ENCODE measurements around the gene DNAJA3. TPM values are rescaled to one million over a fixed set of nuclear protein-coding genes. Genes with fewer than 3 reads are reported as not detected.

The DNAJA3 gene
- total and polyA plus RNA-seq, 12 donors: 29.0 to 76.7 (median 71.4) TPM

- no peak overlapping the region for H3K4me3 ChIP-seq
- 81 to 86% methylated on average over 8 of the region's 8 CpGs for WGBS, 2 donors
- H3K9me3 ChIP-seq: no peaks in the 10 kb centered on the region
- H3K27me3 ChIP-seq: no peaks in the 10 kb centered on the region
- intact Hi-C loops (cut with DNase I): no loop called here
- H3K27ac ChIP-seq: no peak overlapping the region
- no peak for ATAC-seq
- TF ChIP-seq CTCF (IDR thresholded peaks at IDR 0.05): no peak
- peaks cover 0 to 99% (median 37%) of the 10 kb centered on the region in 9 donors for H3K36me3 ChIP-seq
- no peaks in the 10 kb centered on the region for H3K4me1 ChIP-seq
- DNase-seq: no peak
These were observed 9.8 kb downstream of the DNAJA3 start for GRCh38 chr16:4435337-4436067.

- 98% methylated on average over 3 of the region's 3 CpGs for WGBS, 2 donors
These were observed 11.7 kb downstream of the DNAJA3 start for GRCh38 chr16:4437366-4437765.

GRCh38 chr16:4442371-4442770 lies 16.7 kb downstream of the DNAJA3 start:
- peaks cover 5 to 100% (median 83%) of the 10 kb centered on the region in 9 donors for H3K36me3 ChIP-seq
- ATAC-seq: no peak
- 87 to 93% methylated on average over 11 of the region's 11 CpGs for WGBS, 2 donors

More at GRCh38 chr16:4437366-4437765, 11.7 kb downstream of the DNAJA3 start:
- Histone ChIP-seq H3K4me3 (no peak overlapping the region), H3K27ac (no peak overlapping the region), H3K4me1 (no peaks in the 10 kb centered on the region), H3K36me3 (peaks cover 0 to 99% (median 51%) of the 10 kb centered on the region in 9 donors), H3K27me3 (no peaks in the 10 kb centered on the region), H3K9me3 (no peaks in the 10 kb centered on the region)
- no peak for DNase-seq
- intact Hi-C loops (cut with DNase I): no loop called here
- TF ChIP-seq CTCF (IDR thresholded peaks at IDR 0.05): no peak
- no peak for ATAC-seq

GRCh38 chr16:4443271-4443670 lies 17.6 kb downstream of the DNAJA3 start:
- intact Hi-C loops (cut with DNase I): no loop called here

More at GRCh38 chr16:4442371-4442770, 16.7 kb downstream of the DNAJA3 start:
- no peak for DNase-seq
- H3K4me3 ChIP-seq: no peak overlapping the region
- H3K27me3 ChIP-seq: no peaks in the 10 kb centered on the region
- no peaks in the 10 kb centered on the region for H3K9me3 ChIP-seq
- H3K4me1 ChIP-seq: no peaks in the 10 kb centered on the region
- no peak overlapping the region for H3K27ac ChIP-seq
- TF ChIP-seq CTCF (IDR thresholded peaks at IDR 0.05): no peak
- intact Hi-C loops (cut with DNase I): no loop called here

More at GRCh38 chr16:4443271-4443670, 17.6 kb downstream of the DNAJA3 start:
- H3K27me3 ChIP-seq: no peaks in the 10 kb centered on the region
- DNase-seq (no peak), ATAC-seq (no peak)
- no peaks in the 10 kb centered on the region for H3K4me1 ChIP-seq
- TF ChIP-seq CTCF (IDR thresholded peaks at IDR 0.05): no peak
- H3K36me3 ChIP-seq: peaks cover 5 to 100% (median 78%) of the 10 kb centered on the region in 9 donors
- WGBS, 2 donors: 69 to 83% methylated on average over 5 of the region's 5 CpGs
- no peak overlapping the region for H3K27ac ChIP-seq
- H3K9me3 ChIP-seq: no peaks in the 10 kb centered on the region
- no peak overlapping the region for H3K4me3 ChIP-seq

Data from heart right ventricle (tissue), 16 donors.